D721Med (cell line): ENCODE data around the gene TLDC2.

Experiments
- DNase-seq: peaks from one replicate; pipeline ENCODE4 v3.0.0; 2011; ENCODE audit warnings: low spot score; ENCODE audit not compliant: insufficient read length
- FAIRE-seq: peaks from 2 replicates; lab custom pipeline; 2011; peaks lifted over from hg19 to GRCh38; lab: Jason Lieb, UNC
- TF ChIP-seq, protein P1 (sequence below): IDR thresholded peaks from 2 replicates; pipeline ENCODE4 v1.5.1; 2012; ENCODE audit warnings: mild to moderate bottlenecking, control low read depth; ENCODE audit not compliant: insufficient read depth; ENCODE audit errors: missing control alignments

The TLDC2 gene

DNA sequence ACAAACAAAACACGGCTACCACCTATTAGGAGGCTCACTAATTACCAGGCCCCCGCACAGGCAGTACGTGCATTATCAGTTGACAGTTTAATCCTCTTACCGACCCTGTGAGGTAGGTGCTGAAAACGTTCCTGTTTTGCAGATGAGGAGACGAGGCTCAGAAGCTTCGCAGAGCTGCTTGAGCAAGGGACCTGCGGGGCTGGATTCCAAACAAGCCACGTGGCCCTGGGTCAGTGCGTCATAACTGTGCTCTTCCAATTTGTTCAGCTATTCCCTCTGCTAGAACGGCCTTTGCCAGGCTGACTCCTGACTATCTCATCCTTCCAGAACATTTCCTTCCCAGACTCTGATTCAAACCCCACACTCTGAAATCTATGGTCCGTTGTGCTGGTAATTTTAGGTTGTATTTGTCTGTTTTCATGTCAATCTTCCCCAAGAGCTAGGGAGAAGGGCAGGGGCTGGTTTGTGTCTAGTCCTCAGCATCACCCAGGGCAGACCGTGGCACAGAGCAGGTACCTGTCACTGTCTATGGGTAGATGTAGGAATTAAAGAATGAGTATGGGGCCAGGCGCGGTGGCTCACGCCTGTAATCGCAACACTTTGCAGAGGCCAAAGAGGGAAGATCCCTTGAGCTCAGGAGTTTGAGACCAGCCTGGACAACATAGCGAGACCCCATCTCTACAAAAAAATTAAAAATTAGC is 28.8 kb upstream of the TLDC2 start:
- FAIRE-seq: no peak
- DNase-seq: peak; percentile 67
- TF ChIP-seq, protein P1, sequence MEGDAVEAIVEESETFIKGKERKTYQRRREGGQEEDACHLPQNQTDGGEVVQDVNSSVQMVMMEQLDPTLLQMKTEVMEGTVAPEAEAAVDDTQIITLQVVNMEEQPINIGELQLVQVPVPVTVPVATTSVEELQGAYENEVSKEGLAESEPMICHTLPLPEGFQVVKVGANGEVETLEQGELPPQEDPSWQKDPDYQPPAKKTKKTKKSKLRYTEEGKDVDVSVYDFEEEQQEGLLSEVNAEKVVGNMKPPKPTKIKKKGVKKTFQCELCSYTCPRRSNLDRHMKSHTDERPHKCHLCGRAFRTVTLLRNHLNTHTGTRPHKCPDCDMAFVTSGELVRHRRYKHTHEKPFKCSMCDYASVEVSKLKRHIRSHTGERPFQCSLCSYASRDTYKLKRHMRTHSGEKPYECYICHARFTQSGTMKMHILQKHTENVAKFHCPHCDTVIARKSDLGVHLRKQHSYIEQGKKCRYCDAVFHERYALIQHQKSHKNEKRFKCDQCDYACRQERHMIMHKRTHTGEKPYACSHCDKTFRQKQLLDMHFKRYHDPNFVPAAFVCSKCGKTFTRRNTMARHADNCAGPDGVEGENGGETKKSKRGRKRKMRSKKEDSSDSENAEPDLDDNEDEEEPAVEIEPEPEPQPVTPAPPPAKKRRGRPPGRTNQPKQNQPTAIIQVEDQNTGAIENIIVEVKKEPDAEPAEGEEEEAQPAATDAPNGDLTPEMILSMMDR: no peak

DNA sequence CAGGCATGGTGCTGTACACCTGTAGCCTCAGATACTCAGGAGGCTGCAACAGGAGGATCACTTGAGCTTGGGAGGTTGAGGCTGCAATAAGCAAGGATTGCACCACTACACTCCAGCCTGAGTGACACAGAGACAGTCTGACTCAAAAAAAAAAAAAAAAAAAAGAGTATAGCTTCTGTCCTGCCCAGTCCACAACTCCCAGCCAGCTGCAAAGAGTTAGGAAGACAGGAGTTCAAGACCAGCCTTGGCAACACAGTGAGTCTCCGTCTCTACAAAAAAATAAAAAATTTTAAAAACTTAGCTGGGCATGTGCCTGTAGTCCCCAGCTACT is 28.3 kb upstream of the TLDC2 start:
- no peak for DNase-seq
- TF ChIP-seq, protein P1: no peak
- no peak for FAIRE-seq

DNA sequence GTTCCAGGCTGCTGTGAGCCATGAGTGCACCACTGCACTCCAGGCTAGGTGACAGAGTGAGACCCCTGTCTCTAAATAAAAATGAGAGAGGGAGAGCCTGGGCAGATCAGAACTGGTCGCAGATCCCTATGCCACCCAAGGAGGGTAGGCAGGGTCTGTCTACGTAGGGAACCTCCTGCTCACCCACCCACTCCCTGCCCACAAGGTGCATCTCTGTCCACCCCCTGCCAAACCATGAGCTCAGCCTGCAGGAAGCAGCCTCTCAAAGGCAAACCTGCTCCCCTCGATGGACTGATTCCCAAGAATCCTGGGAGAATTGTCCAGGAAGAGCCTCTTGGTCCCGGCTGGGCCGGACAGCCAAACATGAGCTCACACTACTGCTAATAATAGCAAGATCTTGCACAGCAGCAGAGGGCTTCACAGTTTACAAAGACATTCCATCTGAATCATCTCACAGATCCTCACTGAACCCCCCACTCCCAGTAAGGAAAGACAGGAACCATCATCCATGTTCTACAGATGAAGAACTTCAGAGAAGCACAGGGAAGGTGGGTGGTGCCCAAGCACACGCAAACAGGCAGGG is 27.8 kb upstream of the TLDC2 start:
- TF ChIP-seq, protein P1: no peak
- DNase-seq (no peak), FAIRE-seq (no peak)

DNA sequence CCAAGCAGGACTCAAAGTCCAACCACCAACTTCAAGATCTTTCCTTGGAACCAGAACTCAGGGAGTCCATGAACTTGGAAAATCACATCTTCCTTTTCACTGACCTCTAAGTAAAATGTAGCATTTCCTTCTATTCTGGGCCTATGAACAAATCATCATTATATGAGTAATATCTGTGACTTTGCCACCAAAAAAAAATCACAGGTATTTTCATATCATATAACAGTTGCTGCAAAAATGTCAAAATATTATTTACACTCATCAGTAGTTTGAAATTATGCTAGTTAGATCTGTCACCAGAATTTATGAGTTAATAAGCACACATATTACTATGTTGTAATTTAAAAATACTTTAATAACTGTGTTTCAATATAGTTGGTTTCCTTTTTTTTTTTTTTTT is 27.3 kb upstream of the TLDC2 start:
- FAIRE-seq: no peak
- DNase-seq: no peak
- TF ChIP-seq, protein P1: no peak

DNA sequence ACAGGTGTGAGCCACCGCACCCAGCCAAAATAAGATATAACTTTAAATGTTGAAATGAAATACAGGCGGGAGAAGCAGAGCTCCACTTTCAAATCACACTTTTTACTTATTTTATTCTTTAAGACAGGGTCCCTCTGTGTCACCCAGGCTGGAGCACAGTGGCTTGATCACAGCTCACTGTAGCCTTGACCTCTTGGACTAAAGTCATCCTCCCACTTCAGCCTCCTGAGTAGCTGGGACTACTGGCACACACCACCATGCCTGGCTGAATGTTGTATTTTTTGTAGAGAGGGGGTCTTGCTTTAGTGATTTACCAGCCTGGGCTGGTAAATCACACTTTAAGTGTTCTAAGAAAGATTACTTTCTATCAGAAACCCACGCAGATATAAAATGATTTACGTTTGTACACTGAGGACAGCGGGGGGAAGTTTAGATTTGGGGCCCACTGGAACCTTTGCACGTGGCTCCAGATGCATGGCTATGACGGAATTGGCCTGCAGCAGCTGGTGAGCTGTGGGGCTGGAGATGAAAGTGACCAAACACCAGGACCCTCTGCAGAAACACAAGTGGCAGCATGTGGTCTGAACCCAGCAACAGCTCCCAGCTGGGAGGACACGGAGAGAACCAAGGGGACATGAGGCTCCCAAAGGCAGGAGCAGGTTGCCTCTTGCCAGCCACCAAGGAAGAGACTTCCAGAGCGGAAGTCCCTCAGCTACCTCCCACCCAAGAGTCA is 26.4 kb upstream of the TLDC2 start:
- DNase-seq (no peak), FAIRE-seq (no peak)
- TF ChIP-seq, protein P1: no peak

DNA sequence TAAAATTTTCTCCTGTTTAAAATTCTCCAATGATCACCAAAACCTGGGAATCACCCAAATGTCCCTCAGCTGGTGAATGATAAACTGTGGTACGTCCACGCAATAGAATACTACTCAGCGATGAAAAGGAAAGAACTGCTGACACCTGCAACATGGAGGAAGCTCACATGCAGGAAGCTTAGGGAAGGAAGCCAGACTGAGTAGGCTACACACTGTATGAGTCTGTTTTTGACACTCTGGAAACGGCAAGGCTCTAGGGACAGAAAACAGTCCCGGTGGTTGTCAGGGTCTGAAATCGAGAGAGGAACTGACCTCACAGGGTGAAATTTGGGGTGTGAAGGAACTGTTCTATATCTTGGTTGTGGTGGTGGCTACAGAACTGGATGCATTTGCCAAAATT is 25.2 kb upstream of the TLDC2 start:
- FAIRE-seq: no peak
- TF ChIP-seq, protein P1: no peak
- no peak for DNase-seq

DNA sequence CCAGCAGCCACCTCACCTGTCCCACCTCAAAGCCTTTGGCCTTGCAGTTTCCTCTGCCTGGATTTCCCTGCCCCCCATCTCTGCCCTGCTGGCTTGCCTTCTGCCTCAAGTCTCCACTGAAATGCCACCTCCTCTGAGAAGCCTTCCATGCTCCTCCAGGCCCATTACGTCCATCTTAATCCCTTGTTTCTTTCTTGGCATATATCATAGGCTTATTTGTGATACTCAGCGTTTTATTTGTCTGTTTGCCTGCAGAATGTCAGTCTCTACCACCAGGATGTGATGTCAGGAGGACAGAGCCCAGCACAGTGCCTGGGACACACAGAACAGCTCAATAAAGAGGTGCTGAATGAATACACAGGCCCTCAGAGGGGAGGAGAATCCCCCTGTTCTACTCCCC is 24.4 kb upstream of the TLDC2 start:
- FAIRE-seq: no peak
- no peak for DNase-seq
- TF ChIP-seq, protein P1: no peak
